Fibroblast of lung (primary cell): ENCODE measurements around the gene MYO10. TPM values are rescaled to one million over a fixed set of nuclear protein-coding genes. Genes with fewer than 3 reads are reported as not detected.

Experiments
- DNase-seq, 2 donors: peaks; one replicate each; pipeline versions ENCODE4 v3.0.0 to v3.0.0-alpha.2; 2010; ENCODE audit warnings: low read depth in 2 of 2
- H2AFZ ChIP-seq: 2 replicates; pipeline ENCODE4 v1.5.1; 2012; ENCODE audit warnings: low read length, control low read depth, inconsistent platforms
- H3K27ac ChIP-seq: 2 replicates; pipeline ENCODE4 v1.5.1; 2011; ENCODE audit warnings: low read length, control low read depth; ENCODE audit not compliant: insufficient read depth
- H3K27me3 ChIP-seq: 2 replicates; pipeline ENCODE4 v1.5.1; 2011; ENCODE audit warnings: mild to moderate bottlenecking, low read length; ENCODE audit not compliant: control insufficient read depth, insufficient read depth
- H3K36me3 ChIP-seq: 2 replicates; pipeline ENCODE4 v1.5.1; 2011; ENCODE audit warnings: low read length; ENCODE audit not compliant: control insufficient read depth, insufficient read depth
- H3K4me1 ChIP-seq: 2 replicates; pipeline ENCODE4 v1.5.1; 2011; ENCODE audit warnings: low read length; ENCODE audit not compliant: control insufficient read depth, insufficient read depth; ENCODE audit errors: extremely low read depth
- H3K4me2 ChIP-seq: 2 replicates; pipeline ENCODE4 v1.5.1; 2011; ENCODE audit warnings: low read length, control low read depth; ENCODE audit not compliant: insufficient read depth; ENCODE audit errors: extremely low read depth
- H3K4me3 ChIP-seq, 4 experiments: fragments of 200-600 bp in 1 of 4; sonication (generic) in 1 of 4; replicated peaks in 1 of 4; 2 replicates each; pipeline ENCODE4 v1.5.1; 2011 to 2016; ENCODE audit warnings: low read length in 4 of 4, low read depth in 3 of 4, mild to moderate bottlenecking in 3 of 4, control low read depth in 2 of 4, inconsistent platforms in 1 of 4, mixed read lengths in 1 of 4; ENCODE audit not compliant: insufficient read depth in 1 of 4; ENCODE audit errors: control extremely low read depth in 1 of 4
- H3K79me2 ChIP-seq: 2 replicates; pipeline ENCODE4 v1.5.1; 2012; ENCODE audit warnings: mild to moderate bottlenecking, low read length, inconsistent platforms; ENCODE audit not compliant: control insufficient read depth, insufficient read depth
- H3K9ac ChIP-seq: 2 replicates; pipeline ENCODE4 v1.5.1; 2011; ENCODE audit warnings: mild to moderate bottlenecking, low read length, control low read depth; ENCODE audit not compliant: insufficient read depth
- H3K9me3 ChIP-seq: 2 replicates; pipeline ENCODE4 v1.5.1; 2012; ENCODE audit warnings: low read depth, low read length; ENCODE audit not compliant: control insufficient read depth, insufficient read depth
- H4K20me1 ChIP-seq: 2 replicates; pipeline ENCODE4 v1.5.1; 2011; ENCODE audit warnings: low read length; ENCODE audit not compliant: control insufficient read depth, insufficient read depth; ENCODE audit errors: extremely low read depth
- EZH2 ChIP-seq: IDR thresholded peaks from 2 replicates; pipeline ENCODE4 v1.5.1; 2012; ENCODE audit warnings: low read length, control low read depth, mild to moderate bottlenecking; ENCODE audit errors: missing control alignments
- polyA plus RNA-seq, 2 donors: library from polyadenylated mRNA; depleted of rRNA in 1 of 2; stranded (reverse) in 1 of 2; unstranded in 1 of 2; fragments of >200 nt; gene quantifications; 2 replicates each; pipeline ENCODE4 v1.2.1, GENCODE V29; 2011 to 2012; ENCODE audit warnings: missing spikeins in 1 of 2
- total RNA-seq: library from RNA; depleted of rRNA; stranded (reverse); fragments of >200 nt; gene quantifications from 2 replicates; pipeline ENCODE4 v1.2.1, GENCODE V29; 2014
- TF ChIP-seq, protein P1 (sequence below), 2 donors: IDR thresholded peaks in 1 of 2; conservative IDR thresholded peaks in 1 of 2; 1 replicate in 1 of 2; 2 replicates in 1 of 2; pipeline ENCODE4 v1.5.1; 2011 to 2012; ENCODE audit warnings: low read length in 2 of 2, control low read depth in 1 of 2, inconsistent platforms in 1 of 2, low read depth in 1 of 2, mild to moderate bottlenecking in 1 of 2

Gene MYO10
- total and polyA plus RNA-seq, 2 donors (not counting 1 experiment from before 2014, with no cell fraction given): 16.6 to 82.2 TPM

- H3K27ac ChIP-seq: no peak overlapping the region
- H2AFZ ChIP-seq: no peak overlapping the region
- H3K4me3 ChIP-seq: no peak overlapping the region
- peak in 1 of 2 donors; percentile 19 for DNase-seq
- no peaks in the 10 kb centered on the region for H3K9me3 ChIP-seq
- no peaks in the 10 kb centered on the region for H3K27me3 ChIP-seq
- peaks cover 61% of the 10 kb centered on the region for H3K79me2 ChIP-seq
- H3K4me2 ChIP-seq: no peak overlapping the region
- no peak overlapping the region for H3K9ac ChIP-seq
- H3K4me1 ChIP-seq: peaks cover 7% of the 10 kb centered on the region
- TF ChIP-seq EZH2: no peak
- no peaks in the 10 kb centered on the region for H4K20me1 ChIP-seq
- no peaks in the 10 kb centered on the region for H3K36me3 ChIP-seq
Observed at GRCh38 chr5:16857635-16858034, 78.5 kb downstream of the MYO10 start.

DNA sequence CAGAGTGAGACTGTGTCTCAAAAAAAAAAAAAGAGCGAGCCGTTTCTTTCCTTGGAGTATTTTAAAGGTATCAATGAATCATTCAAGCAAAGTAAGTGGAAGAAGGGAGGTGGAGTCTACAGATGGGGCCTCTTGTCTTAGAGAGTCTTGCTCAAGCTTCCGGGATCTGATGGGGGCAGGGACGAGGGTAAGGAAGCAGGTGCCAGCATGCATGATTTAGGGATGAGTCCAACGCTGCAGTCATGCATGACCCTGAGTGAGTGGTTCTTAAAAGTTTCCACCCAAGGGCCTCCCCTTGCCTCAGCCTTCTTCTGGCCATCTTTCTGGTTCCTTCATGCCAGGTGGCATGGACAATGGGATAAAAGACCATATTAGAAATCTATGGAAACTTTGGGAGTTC is 79.6 kb downstream of the MYO10 start:
- Histone ChIP-seq H2AFZ (no peak overlapping the region), H3K4me1 (peaks cover 7% of the 10 kb centered on the region), H4K20me1 (no peaks in the 10 kb centered on the region), H3K9ac (no peak overlapping the region), H3K4me3 (no peak overlapping the region), H3K4me2 (no peak overlapping the region), H3K27me3 (no peaks in the 10 kb centered on the region), H3K9me3 (no peaks in the 10 kb centered on the region), H3K79me2 (peaks cover 56% of the 10 kb centered on the region), H3K36me3 (no peaks in the 10 kb centered on the region), H3K27ac (no peak overlapping the region)
- TF ChIP-seq, protein P1, sequence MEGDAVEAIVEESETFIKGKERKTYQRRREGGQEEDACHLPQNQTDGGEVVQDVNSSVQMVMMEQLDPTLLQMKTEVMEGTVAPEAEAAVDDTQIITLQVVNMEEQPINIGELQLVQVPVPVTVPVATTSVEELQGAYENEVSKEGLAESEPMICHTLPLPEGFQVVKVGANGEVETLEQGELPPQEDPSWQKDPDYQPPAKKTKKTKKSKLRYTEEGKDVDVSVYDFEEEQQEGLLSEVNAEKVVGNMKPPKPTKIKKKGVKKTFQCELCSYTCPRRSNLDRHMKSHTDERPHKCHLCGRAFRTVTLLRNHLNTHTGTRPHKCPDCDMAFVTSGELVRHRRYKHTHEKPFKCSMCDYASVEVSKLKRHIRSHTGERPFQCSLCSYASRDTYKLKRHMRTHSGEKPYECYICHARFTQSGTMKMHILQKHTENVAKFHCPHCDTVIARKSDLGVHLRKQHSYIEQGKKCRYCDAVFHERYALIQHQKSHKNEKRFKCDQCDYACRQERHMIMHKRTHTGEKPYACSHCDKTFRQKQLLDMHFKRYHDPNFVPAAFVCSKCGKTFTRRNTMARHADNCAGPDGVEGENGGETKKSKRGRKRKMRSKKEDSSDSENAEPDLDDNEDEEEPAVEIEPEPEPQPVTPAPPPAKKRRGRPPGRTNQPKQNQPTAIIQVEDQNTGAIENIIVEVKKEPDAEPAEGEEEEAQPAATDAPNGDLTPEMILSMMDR (conservative IDR thresholded peaks at IDR 0.05 in 1 of 2, IDR thresholded peaks at IDR 0.05 in 1 of 2; ENCODE audit: low read depth in 1 of 2, low read length in 2 of 2): no peak
- TF ChIP-seq EZH2: no peak
- peak; percentile 59 to 64 for DNase-seq

- no peak for DNase-seq
- H3K9ac ChIP-seq: no peak overlapping the region
- peak overlapping the region; percentile 37 for H3K4me2 ChIP-seq
- no peaks in the 10 kb centered on the region for H3K9me3 ChIP-seq
- H3K27me3 ChIP-seq: no peaks in the 10 kb centered on the region
- no peak for TF ChIP-seq EZH2
- no peak overlapping the region for H2AFZ ChIP-seq
- H3K4me1 ChIP-seq: peaks cover 7% of the 10 kb centered on the region
- H3K36me3 ChIP-seq: no peaks in the 10 kb centered on the region
- peak overlapping the region; percentile 16 for H3K27ac ChIP-seq
- H3K79me2 ChIP-seq: peaks cover 58% of the 10 kb centered on the region
- H4K20me1 ChIP-seq: no peaks in the 10 kb centered on the region
- H3K4me3 ChIP-seq: no peak overlapping the region
Observed at GRCh38 chr5:16855898-16856297, 80.2 kb downstream of the MYO10 start.

DNA sequence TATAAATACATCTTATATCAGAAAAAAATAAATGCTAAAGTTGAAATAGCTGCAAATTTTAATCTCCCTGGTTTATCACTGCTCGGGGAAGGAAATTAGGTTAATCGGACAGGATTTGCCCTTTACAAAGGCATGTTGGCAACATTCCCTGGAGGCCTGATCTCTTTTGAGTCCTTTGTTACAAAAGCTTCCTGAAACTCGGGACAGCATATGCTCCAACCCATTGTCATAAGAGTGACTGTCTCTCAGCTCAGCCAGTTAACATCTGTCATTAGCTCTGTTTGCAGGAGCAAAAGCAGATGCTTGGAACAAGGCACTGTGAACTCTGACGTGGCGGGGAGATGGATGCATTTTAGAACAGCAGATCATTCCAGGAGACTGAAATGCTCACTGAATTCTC is 80.6 kb downstream of the MYO10 start:
- TF ChIP-seq, protein P1 (conservative IDR thresholded peaks at IDR 0.05 in 1 of 2, IDR thresholded peaks at IDR 0.05 in 1 of 2; ENCODE audit: low read depth in 1 of 2, low read length in 2 of 2): no peak
- no peak for TF ChIP-seq EZH2
- Histone ChIP-seq H4K20me1 (no peaks in the 10 kb centered on the region), H3K4me1 (peaks cover 7% of the 10 kb centered on the region), H2AFZ (no peak overlapping the region), H3K27me3 (no peaks in the 10 kb centered on the region), H3K27ac (peak overlapping the region; percentile 16), H3K79me2 (peaks cover 56% of the 10 kb centered on the region), H3K36me3 (no peaks in the 10 kb centered on the region), H3K9me3 (no peaks in the 10 kb centered on the region), H3K4me3 (no peak overlapping the region), H3K4me2 (peak overlapping the region; percentile 37), H3K9ac (no peak overlapping the region)
- DNase-seq: peak; percentile 35 to 42
